Muscle of back (tissue), 11 donors: ENCODE results near the gene FAR2. TPM values are rescaled to one million over a fixed set of nuclear protein-coding genes. Genes with fewer than 3 reads are reported as not detected.
"Not testable (repeated sequence)": the region's sequence is repeated elsewhere in the genome, so short reads cannot be mapped to it uniquely, and the experiment has no call there.

ENCODE experiments used
- DNase-seq, 3 donors: peaks; one replicate each; pipeline versions ENCODE4 v3.0.0 to v3.0.0-alpha.2; 2013
- polyA plus RNA-seq, 10 donors: library from polyadenylated mRNA; unstranded; fragments of 120-200 nt; gene quantifications; one replicate each; pipeline ENCODE4 v1.2.1, GENCODE V29; 2013; ENCODE audit not compliant: insufficient read length in 10 of 10

Gene FAR2
- polyA plus RNA-seq, 10 donors: 10.4 to 17.9 (median 14.6) TPM

- no peak for DNase-seq
Observed at GRCh38 chr12:29275834-29276233, 126.8 kb downstream of the FAR2 start.

- no peak for DNase-seq
Observed at GRCh38 chr12:29277231-29277630, 128.2 kb downstream of the FAR2 start.

GRCh38 chr12:29278673-29279420 is 129.8 kb downstream of the FAR2 start:
- DNase-seq: peak in 2 of 3 donors; percentile 38 to 69

- DNase-seq: peak in 1 of 3 donors; percentile 55
Observed at GRCh38 chr12:29281371-29282005, 132.4 kb downstream of the FAR2 start.

GRCh38 chr12:29282031-29282816 is 133.1 kb downstream of the FAR2 start:
- peak in 1 of 3 donors; percentile 57 for DNase-seq

GRCh38 chr12:29283969-29284700 is 135.1 kb downstream of the FAR2 start:
- no peak for DNase-seq

- DNase-seq: peak; percentile 64 to 80 (median 65)
Observed at GRCh38 chr12:29286081-29286790, 137.2 kb downstream of the FAR2 start.

- no peak for DNase-seq
Observed at GRCh38 chr12:29287622-29288021, 138.5 kb downstream of the FAR2 start.

- DNase-seq: no peak
Observed at GRCh38 chr12:29288031-29288430, 139.0 kb downstream of the FAR2 start.

- DNase-seq: not testable (repeated sequence)
Observed at GRCh38 chr12:29290475-29290874, 141.4 kb downstream of the FAR2 start.

- no peak for DNase-seq
Observed at GRCh38 chr12:29291226-29291625, 142.1 kb downstream of the FAR2 start.

GRCh38 chr12:29299633-29300032 is 150.6 kb downstream of the FAR2 start:
- DNase-seq: no peak

- DNase-seq: no peak
Observed at GRCh38 chr12:29301114-29301513, 152.0 kb downstream of the FAR2 start.

GRCh38 chr12:29304388-29304787 is 155.3 kb downstream of the FAR2 start:
- no peak for DNase-seq

- DNase-seq: no peak
Observed at GRCh38 chr12:29306266-29306665, 157.2 kb downstream of the FAR2 start.

- no peak for DNase-seq
Observed at GRCh38 chr12:29306682-29307081, 157.6 kb downstream of the FAR2 start.

GRCh38 chr12:29309320-29309902 is 160.3 kb downstream of the FAR2 start:
- DNase-seq: no peak

GRCh38 chr12:29310899-29311298 is 161.8 kb downstream of the FAR2 start:
- DNase-seq: no peak

GRCh38 chr12:29314416-29314815 is 165.3 kb downstream of the FAR2 start:
- peak in 2 of 3 donors; percentile 25 to 40 for DNase-seq

GRCh38 chr12:29316752-29317151 is 167.7 kb downstream of the FAR2 start:
- peak in 2 of 3 donors; percentile 8 to 27 for DNase-seq
